ENCODE measurements around the gene BTBD2. TPM values are rescaled to one million over a fixed set of nuclear protein-coding genes. Genes with fewer than 3 reads are reported as not detected.
A peak's percentile ranks its signal among the peaks of the same experiment; 100 is the strongest.

Gene BTBD2
- total RNA-seq = 100 to 1,000 TPM in 1 of 4 donors, 10 to 100 TPM in 3; 57.8 to 114 (median 76.0) TPM

GRCh38 chr19:2015608-2015950, at the start of gene BTBD2:
Gene BTBD2 (minus strand): TSS chr19:2015714. CDS start chr19:2015703, 11 bp downstream.
- no peaks in the 10 kb centered on the region for H3K9me3 ChIP-seq
- peak within 1 kb of the TSS; percentile 55 to 95 (median 75) for H3K4me3 ChIP-seq
- no peaks in the 10 kb centered on the region for H3K27me3 ChIP-seq
- no peaks in the 10 kb centered on the region for H3K36me3 ChIP-seq
- DNase-seq = peak in 2 of 3 donors; percentile 45 to 66
- TF ChIP-seq CTCF (IDR thresholded peaks at IDR 0.05) (no peak), POLR2A (IDR thresholded peaks at IDR 0.05) (no peak)
- peak within 1 kb of the TSS; percentile 36 to 83 (median 70) for H3K27ac ChIP-seq
- peaks cover 0 to 38% (median 9%) of the 10 kb centered on the region in 4 donors for H3K4me1 ChIP-seq

- H3K4me1 ChIP-seq = peaks cover 0 to 64% (median 19%) of the 10 kb centered on the region in 4 donors
Measured at GRCh38 chr19:2064788-2065524, 49.4 kb upstream of the BTBD2 start.

GRCh38 chr19:2064395-2064787, 48.9 kb upstream of the BTBD2 start:
- Histone ChIP-seq H3K36me3 (no peaks in the 10 kb centered on the region), H3K4me3 (no peak overlapping the region), H3K9me3 (no peaks in the 10 kb centered on the region), H3K4me1 (peaks cover 0 to 64% (median 21%) of the 10 kb centered on the region in 4 donors), H3K27me3 (no peaks in the 10 kb centered on the region), H3K27ac (peak overlapping the region in 3 of 4 donors; percentile 35 to 82 (median 58))
- no peak for TF ChIP-seq POLR2A (IDR thresholded peaks at IDR 0.05)
- TF ChIP-seq CTCF (IDR thresholded peaks at IDR 0.05) = no peak
- DNase-seq = no peak

More at GRCh38 chr19:2064788-2065524, 49.4 kb upstream of the BTBD2 start:
- H3K4me3 ChIP-seq = no peak overlapping the region
- peak overlapping the region; percentile 18 to 82 (median 46) for H3K27ac ChIP-seq
- H3K36me3 ChIP-seq = no peaks in the 10 kb centered on the region
- no peak for DNase-seq
- no peaks in the 10 kb centered on the region for H3K27me3 ChIP-seq
- no peaks in the 10 kb centered on the region for H3K9me3 ChIP-seq
- no peak for TF ChIP-seq CTCF (IDR thresholded peaks at IDR 0.05)
- no peak for TF ChIP-seq POLR2A (IDR thresholded peaks at IDR 0.05)

GRCh38 chr19:2063824-2064223, 48.3 kb upstream of the BTBD2 start:
- TF ChIP-seq CTCF (IDR thresholded peaks at IDR 0.05) (no peak), POLR2A (IDR thresholded peaks at IDR 0.05) (no peak)
- Histone ChIP-seq H3K9me3 (no peaks in the 10 kb centered on the region), H3K4me3 (no peak overlapping the region), H3K27me3 (no peaks in the 10 kb centered on the region), H3K27ac (peak overlapping the region in 1 of 4 donors; percentile 82), H3K36me3 (no peaks in the 10 kb centered on the region), H3K4me1 (peaks cover 0 to 64% (median 24%) of the 10 kb centered on the region in 4 donors)
- no peak for DNase-seq

GRCh38 chr19:2062770-2063169, 47.3 kb upstream of the BTBD2 start:
- Histone ChIP-seq H3K27ac (no peak overlapping the region), H3K4me1 (peaks cover 0 to 64% (median 24%) of the 10 kb centered on the region in 4 donors), H3K4me3 (peak overlapping the region in 1 of 4 donors; percentile 70), H3K27me3 (no peaks in the 10 kb centered on the region), H3K36me3 (no peaks in the 10 kb centered on the region), H3K9me3 (no peaks in the 10 kb centered on the region)
- TF ChIP-seq POLR2A (IDR thresholded peaks at IDR 0.05) (no peak), CTCF (IDR thresholded peaks at IDR 0.05) (no peak)
- no peak for DNase-seq

Data from Peyer's patch (tissue), 4 donors.